Kidney epithelial cell (primary cell): Measurements from ENCODE around the gene ROR1. TPM values are rescaled to one million over a fixed set of nuclear protein-coding genes. Genes with fewer than 3 reads are reported as not detected.

ENCODE experiments used
- DNase-seq: peaks from one replicate; pipeline ENCODE4 v3.0.0-alpha.2; 2010; ENCODE audit warnings: low read depth
- H3K27me3 ChIP-seq: 2 replicates; pipeline ENCODE4 v1.6.0; 2011; ENCODE audit warnings: low read length; ENCODE audit not compliant: control insufficient read depth, insufficient read depth
- H3K36me3 ChIP-seq: 2 replicates; pipeline ENCODE4 v1.5.1; 2011; ENCODE audit warnings: low read length; ENCODE audit not compliant: control insufficient read depth, insufficient read depth
- H3K4me3 ChIP-seq: 2 replicates; pipeline ENCODE4 v1.5.1; 2011; ENCODE audit warnings: low read depth, mild to moderate bottlenecking, control low read depth, low read length
- CTCF ChIP-seq: IDR thresholded peaks from 2 replicates; pipeline ENCODE4 v1.5.1; 2011; ENCODE audit warnings: mild to moderate bottlenecking, moderate library complexity, low read length, control low read depth, inconsistent platforms; ENCODE audit not compliant: insufficient read depth, poor library complexity, severe bottlenecking
- total RNA-seq: library from RNA; depleted of rRNA; stranded (reverse); fragments of >200 nt; gene quantifications from 2 replicates; pipeline ENCODE4 v1.2.3, GENCODE V29; 2015

ROR1 gene
- total RNA-seq, 1 donor from 2014 or later: 21.5 TPM

- Histone ChIP-seq H3K27me3 (no peaks in the 10 kb centered on the region), H3K4me3 (no peak overlapping the region), H3K36me3 (no peaks in the 10 kb centered on the region)
- DNase-seq: no peak
- no peak for TF ChIP-seq CTCF
Observed at GRCh38 chr1:64073705-64074104, 299.9 kb downstream of the ROR1 start.

- no peak for TF ChIP-seq CTCF
- DNase-seq: no peak
- no peaks in the 10 kb centered on the region for H3K27me3 ChIP-seq
- no peaks in the 10 kb centered on the region for H3K36me3 ChIP-seq
- H3K4me3 ChIP-seq: no peak overlapping the region
Observed at GRCh38 chr1:64074767-64075166, 300.9 kb downstream of the ROR1 start.

GRCh38 chr1:64077281-64077940, 303.6 kb downstream of the ROR1 start:
- H3K36me3 ChIP-seq: no peaks in the 10 kb centered on the region
- DNase-seq: no peak
- no peaks in the 10 kb centered on the region for H3K27me3 ChIP-seq
- TF ChIP-seq CTCF: no peak
- H3K4me3 ChIP-seq: no peak overlapping the region

- no peak overlapping the region for H3K4me3 ChIP-seq
- no peak for TF ChIP-seq CTCF
- H3K27me3 ChIP-seq: no peaks in the 10 kb centered on the region
- H3K36me3 ChIP-seq: no peaks in the 10 kb centered on the region
- DNase-seq: no peak
Observed at GRCh38 chr1:64080941-64081562, 307.2 kb downstream of the ROR1 start.

GRCh38 chr1:64082459-64082858, 308.6 kb downstream of the ROR1 start:
- Histone ChIP-seq H3K27me3 (no peaks in the 10 kb centered on the region), H3K36me3 (no peaks in the 10 kb centered on the region), H3K4me3 (no peak overlapping the region)
- DNase-seq: no peak
- TF ChIP-seq CTCF: no peak

- Histone ChIP-seq H3K27me3 (no peaks in the 10 kb centered on the region), H3K4me3 (no peak overlapping the region), H3K36me3 (no peaks in the 10 kb centered on the region)
- no peak for TF ChIP-seq CTCF
- no peak for DNase-seq
Observed at GRCh38 chr1:64084451-64084850, 310.6 kb downstream of the ROR1 start.
